Measurements from ENCODE around the gene KBTBD3.
A peak's percentile ranks its signal among the peaks of the same experiment; 100 is the strongest.
"Not testable (repeated sequence)": the region's sequence is repeated elsewhere in the genome, so short reads cannot be mapped to it uniquely, and the experiment has no call there.

Gene KBTBD3

DNA sequence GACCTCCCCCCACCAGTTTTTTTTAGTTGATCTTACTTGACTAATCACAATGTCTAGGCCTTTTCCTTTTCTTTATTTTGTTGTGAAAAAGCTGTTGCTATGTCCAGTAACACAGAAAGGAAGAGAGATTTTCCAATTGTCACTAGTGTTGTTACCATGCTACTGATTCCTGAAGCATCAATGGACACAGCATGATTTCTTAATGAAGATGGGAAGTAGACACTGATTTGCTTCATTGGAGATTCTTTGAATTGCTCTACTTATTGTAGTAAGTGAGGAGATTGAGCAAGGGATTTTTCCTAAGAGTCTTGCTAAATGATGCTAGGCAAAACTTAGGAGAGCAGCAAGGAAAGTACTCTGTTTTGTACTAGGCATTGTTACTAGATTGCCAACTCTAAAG lies 4.9 kb upstream of the KBTBD3 start:
- Histone ChIP-seq H3K4me3 (no peak overlapping the region), H3K9me3 (no peaks in the 10 kb centered on the region), H3K4me1 (peaks cover 9% of the 10 kb centered on the region), H3K27me3 (ENCODE audit: low read depth) (no peaks in the 10 kb centered on the region), H3K36me3 (replicated peaks) (peaks cover 44% of the 10 kb centered on the region)
- in situ Hi-C loops (cut with MboI; ENCODE audit: low sequenced_read_pairs): no loop called here
- DNase-seq (ENCODE audit: low spot score in 2 of 2): no peak

DNA sequence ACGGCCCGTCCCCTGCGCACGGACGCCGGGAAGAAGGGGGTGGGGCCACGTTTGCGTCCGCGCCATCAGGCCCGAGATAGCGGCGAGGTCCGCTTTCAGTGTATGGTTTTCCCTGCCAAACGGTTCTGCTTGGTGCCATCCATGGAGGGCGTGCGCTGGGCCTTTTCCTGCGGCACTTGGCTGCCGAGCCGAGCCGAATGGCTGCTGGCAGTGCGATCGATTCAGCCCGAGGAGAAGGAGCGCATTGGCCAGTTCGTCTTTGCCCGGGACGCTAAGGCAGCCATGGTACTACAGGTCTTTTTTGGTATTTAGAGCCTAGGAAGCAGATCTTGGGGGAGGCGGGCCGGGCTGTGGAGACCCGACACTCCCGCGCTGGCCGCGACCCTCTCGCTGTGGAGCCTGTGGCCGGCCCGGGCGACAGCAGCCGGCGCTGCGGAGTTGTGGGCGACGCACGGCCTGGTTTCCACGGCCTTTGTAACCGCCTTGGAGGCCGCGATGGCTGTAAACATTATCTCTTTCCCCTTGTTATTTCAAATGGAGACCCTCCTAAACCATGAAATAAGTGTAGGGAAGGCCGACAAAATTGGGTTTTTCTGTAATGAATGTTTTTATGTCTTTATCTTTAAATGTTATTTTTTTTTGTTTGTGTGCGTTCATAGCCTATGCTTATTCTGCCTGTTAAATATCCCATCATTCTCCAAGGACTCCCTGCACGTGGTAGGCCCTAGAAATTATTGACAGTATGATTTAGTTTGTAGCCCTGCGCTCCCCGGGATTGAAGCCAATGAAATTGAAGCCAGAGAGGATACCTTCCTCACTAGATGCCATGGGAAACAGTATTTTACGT lies 685 bp upstream of the KBTBD3 start, which contains the start of gene AASDHPPT:
Gene AASDHPPT, plus strand, starts transcription at position 54 of the 847 bp plus-strand sequence. Its CDS starts 49 bp downstream, at position 103.
- H3K27me3 ChIP-seq (ENCODE audit: low read depth): no peaks in the 10 kb centered on the region
- H3K9me3 ChIP-seq: no peaks in the 10 kb centered on the region
- peaks cover 33% of the 10 kb centered on the region for H3K36me3 ChIP-seq (replicated peaks)
- H3K4me1 ChIP-seq: peaks cover 19% of the 10 kb centered on the region
- peak; percentile 39 to 55 for DNase-seq (ENCODE audit: low spot score in 2 of 2)
- in situ Hi-C loops (cut with MboI; ENCODE audit: low sequenced_read_pairs): no loop called here
- H3K4me3 ChIP-seq: peak within 1 kb of the TSS; percentile 89

DNA sequence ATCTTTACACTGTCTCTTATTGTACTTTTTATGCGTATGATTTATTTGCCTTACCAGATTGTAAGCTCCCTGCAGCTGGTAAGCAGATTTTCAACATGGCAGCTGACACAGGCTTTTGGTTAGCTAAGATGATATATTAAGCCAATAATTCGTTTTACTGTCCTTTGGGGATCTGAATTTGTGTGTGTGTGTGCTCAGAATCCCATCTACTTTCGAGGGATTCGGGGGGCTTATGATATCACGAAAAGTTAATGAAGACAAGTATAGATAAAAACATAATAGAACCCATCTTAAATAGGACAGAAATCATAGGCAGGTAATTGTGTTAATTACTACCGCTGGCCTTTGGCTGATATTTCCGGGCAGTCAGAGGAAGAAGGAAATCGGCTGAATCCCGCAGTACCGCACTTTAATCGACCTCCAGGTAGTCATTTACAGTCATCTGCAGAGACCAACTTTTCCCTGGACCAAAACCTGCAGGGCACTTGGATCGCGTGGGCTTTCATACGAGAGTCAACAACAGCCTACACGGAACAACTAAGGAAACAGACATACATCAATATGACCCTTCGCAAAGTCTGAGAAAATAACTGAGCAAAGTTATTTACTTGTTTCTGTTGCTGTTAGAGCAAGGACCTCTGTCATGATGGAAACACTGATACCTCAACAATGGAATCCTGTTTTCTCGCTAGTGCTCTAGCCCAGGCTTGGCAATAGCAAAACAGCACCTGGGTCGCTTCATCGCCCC lies 802 bp downstream of the KBTBD3 start:
- no peak for DNase-seq (ENCODE audit: low spot score in 2 of 2)
- in situ Hi-C loops (cut with MboI; ENCODE audit: low sequenced_read_pairs): no loop called here
- H3K4me3 ChIP-seq: peak overlapping the region; percentile 89

DNA sequence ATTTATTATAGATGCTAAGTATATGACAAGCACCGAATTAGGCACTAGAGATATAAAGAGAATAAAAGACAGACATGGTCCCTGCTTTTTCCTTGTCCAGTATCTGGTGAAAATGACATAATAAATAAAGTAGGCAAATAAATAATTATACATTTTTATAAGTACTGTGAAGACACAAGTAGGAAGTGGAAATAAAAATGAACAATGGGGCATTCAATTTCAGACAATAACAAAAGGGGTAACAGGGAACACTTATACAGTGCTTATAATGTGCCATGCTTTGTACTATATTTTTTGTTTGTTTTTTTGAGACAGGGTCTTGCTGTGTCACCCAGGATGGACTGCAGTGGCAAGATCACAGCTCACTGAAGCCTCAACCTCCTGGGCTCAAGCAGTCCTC lies 4.3 kb downstream of the KBTBD3 start:
- no peaks in the 10 kb centered on the region for H3K27me3 ChIP-seq (ENCODE audit: low read depth)
- H3K36me3 ChIP-seq (replicated peaks): no peaks in the 10 kb centered on the region; the same call in 1 of the 2 replicates
- in situ Hi-C loops (cut with MboI; ENCODE audit: low sequenced_read_pairs): no loop called here
- H3K9me3 ChIP-seq: no peaks in the 10 kb centered on the region
- H3K4me1 ChIP-seq: peaks cover 9% of the 10 kb centered on the region
- DNase-seq (ENCODE audit: low spot score in 2 of 2): no peak
- H3K4me3 ChIP-seq: no peak overlapping the region

More for the DNA sequence above, 802 bp downstream of the KBTBD3 start:
- no peaks in the 10 kb centered on the region for H3K9me3 ChIP-seq
- H3K27me3 ChIP-seq (ENCODE audit: low read depth): no peaks in the 10 kb centered on the region
- H3K36me3 ChIP-seq (replicated peaks): peaks cover 23% of the 10 kb centered on the region
- peaks cover 19% of the 10 kb centered on the region for H3K4me1 ChIP-seq

DNA sequence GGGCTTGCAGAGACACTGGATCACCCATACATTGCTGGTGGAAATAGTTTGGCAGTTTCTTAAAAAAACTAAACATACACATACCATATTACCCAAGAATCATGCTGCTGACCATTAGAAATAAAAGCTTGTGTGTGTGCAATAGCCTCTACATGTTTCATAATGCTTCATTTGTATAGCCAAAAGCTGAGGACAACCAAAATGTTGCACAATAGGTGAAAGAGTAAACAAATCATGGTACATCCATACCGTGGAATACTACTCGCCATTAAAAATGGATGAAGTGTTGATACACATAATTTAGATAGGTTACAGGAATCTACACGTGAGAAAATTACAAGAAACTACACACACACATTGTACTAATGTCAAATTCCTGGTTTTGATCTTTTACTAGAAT lies 6.5 kb downstream of the KBTBD3 start:
- Histone ChIP-seq H3K4me3 (no peak overlapping the region), H3K4me1 (peaks cover 4% of the 10 kb centered on the region), H3K9me3 (no peaks in the 10 kb centered on the region), H3K36me3 (replicated peaks) (no peaks in the 10 kb centered on the region), H3K27me3 (ENCODE audit: low read depth) (no peaks in the 10 kb centered on the region)
- in situ Hi-C loops (cut with MboI; ENCODE audit: low sequenced_read_pairs): no loop called here
- DNase-seq (ENCODE audit: low spot score in 2 of 2): no peak

DNA sequence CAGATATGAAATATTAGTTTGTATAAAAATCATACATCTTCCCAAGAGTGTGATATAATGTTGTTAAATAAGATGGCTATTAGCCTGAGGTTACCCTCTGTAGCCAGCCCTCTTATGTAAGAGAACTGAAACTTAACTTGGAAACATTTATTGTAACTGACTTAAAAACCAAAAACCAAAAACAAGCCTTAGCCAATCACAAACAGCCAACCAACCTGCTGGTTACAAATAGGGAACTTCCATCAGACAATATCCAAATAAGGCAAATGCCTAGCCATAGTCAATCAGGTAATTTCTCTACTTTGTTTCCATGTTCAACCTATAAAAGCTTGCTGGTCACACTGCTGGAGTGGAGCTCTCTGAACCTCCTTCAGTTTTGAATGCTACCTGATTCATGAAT lies 14.1 kb downstream of the KBTBD3 start:
- Histone ChIP-seq H3K27me3 (ENCODE audit: low read depth) (no peaks in the 10 kb centered on the region), H3K36me3 (replicated peaks) (no peaks in the 10 kb centered on the region), H3K4me1 (peaks cover 8% of the 10 kb centered on the region), H3K4me3 (no peak overlapping the region), H3K9me3 (no peaks in the 10 kb centered on the region)
- in situ Hi-C loops (cut with MboI; ENCODE audit: low sequenced_read_pairs): no loop called here
- DNase-seq (ENCODE audit: low spot score in 2 of 2): no peak

DNA sequence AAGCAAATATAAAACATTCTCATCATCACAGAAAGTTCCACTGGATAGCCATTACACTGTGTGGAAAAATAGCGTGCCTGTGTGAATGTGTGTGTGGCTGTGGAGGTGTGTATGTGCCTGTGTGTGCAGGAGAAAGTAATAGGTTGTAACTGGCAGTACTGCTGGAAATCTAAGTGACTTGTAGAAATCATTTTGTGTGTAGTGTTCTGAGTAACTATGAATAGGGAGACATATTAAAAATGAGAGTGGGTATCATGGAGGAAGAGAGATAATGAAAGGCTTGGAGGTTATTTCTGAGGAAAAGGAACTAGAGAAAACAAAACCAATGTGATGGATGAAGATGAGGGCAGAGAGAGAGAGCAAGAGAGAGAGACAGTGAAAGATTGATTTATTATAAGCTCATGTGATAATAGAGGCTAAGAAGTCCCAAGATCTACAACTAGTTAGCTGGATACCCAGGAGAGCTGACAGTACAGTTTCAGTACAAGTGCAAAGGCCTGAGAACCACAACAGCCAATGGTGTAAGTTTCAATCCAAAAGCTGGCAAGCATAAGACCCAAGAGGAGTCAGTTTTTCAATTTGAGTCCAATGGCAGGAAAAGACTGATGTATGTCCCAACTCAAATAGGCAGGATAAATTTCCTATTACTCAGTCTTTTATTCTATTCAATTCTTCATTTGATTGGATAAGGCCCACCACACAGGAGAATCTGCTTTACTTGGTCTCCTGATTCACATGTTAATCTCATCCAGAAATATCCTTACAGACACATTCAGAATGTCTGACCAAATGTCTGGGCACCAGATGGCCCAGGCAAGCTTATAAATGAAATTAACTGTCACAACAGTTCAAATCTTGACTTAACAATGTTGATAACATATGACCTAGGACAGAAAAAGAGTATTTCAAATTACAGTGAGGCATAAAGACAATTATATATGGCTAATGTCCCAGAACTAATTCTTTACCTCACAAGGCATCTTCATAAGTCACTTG lies 14.9 kb downstream of the KBTBD3 start:
- no peak for DNase-seq (ENCODE audit: low spot score in 2 of 2)
- in situ Hi-C loops (cut with MboI; ENCODE audit: low sequenced_read_pairs): no loop called here
- H3K9me3 ChIP-seq: no peaks in the 10 kb centered on the region
- no peaks in the 10 kb centered on the region for H3K36me3 ChIP-seq (replicated peaks)
- H3K4me3 ChIP-seq: no peak overlapping the region
- H3K27me3 ChIP-seq (ENCODE audit: low read depth): no peaks in the 10 kb centered on the region
- H3K4me1 ChIP-seq: peaks cover 8% of the 10 kb centered on the region

DNA sequence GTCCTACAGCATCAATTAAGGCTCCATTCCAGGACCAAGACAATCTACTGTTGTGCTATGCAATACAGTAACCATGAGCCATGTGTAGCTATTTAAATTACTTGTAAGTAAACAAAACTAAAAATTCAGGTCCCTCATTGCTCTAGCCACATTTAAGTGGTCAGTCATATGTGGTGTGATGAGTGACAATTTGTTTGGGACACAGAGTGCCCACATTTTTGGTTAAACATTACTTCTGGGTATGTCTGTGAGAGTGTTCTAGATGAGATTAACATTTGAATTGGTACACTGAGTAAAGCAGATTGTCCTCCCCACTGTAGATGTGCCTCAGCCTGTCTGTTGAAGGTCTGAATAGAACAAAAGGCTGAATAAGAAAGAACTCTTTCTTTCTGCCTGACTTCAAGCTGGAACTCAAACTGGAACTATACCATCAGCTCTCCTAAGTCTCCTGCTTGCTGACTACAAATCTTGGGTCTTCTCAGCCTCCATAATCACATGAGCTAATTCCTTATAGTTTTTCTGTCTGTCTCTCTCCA lies 15.8 kb downstream of the KBTBD3 start:
- H3K4me3 ChIP-seq: no peak overlapping the region
- peaks cover 8% of the 10 kb centered on the region for H3K4me1 ChIP-seq
- DNase-seq (ENCODE audit: low spot score in 2 of 2): peak; percentile 23 to 79
- no peaks in the 10 kb centered on the region for H3K36me3 ChIP-seq (replicated peaks)
- in situ Hi-C loops (cut with MboI; ENCODE audit: low sequenced_read_pairs): no loop called here
- H3K9me3 ChIP-seq: no peaks in the 10 kb centered on the region
- no peaks in the 10 kb centered on the region for H3K27me3 ChIP-seq (ENCODE audit: low read depth)

DNA sequence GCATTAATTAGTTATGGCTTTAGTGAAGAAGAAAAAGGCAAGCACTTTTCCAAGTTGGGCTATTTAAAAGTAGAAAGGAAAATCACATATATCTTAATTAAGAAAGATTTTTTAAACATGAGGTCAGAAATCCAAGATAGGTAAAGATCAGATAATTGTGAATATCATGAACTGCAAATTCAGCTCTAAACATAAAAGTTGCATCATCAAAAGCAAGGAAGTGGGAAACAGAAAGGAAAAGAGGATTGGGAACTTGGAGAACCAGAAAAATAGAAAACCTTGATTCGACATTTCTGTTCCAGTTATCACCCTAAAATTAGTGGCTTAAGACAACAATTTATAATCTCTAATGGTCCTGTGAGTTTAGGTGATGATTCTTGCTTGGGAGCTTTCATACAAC lies 17.5 kb downstream of the KBTBD3 start:
- Histone ChIP-seq H3K27me3 (ENCODE audit: low read depth) (no peaks in the 10 kb centered on the region), H3K9me3 (no peaks in the 10 kb centered on the region), H3K4me3 (no peak overlapping the region), H3K36me3 (replicated peaks) (no peaks in the 10 kb centered on the region), H3K4me1 (peaks cover 8% of the 10 kb centered on the region)
- in situ Hi-C loops (cut with MboI; ENCODE audit: low sequenced_read_pairs): no loop called here
- no peak for DNase-seq (ENCODE audit: low spot score in 2 of 2)

DNA sequence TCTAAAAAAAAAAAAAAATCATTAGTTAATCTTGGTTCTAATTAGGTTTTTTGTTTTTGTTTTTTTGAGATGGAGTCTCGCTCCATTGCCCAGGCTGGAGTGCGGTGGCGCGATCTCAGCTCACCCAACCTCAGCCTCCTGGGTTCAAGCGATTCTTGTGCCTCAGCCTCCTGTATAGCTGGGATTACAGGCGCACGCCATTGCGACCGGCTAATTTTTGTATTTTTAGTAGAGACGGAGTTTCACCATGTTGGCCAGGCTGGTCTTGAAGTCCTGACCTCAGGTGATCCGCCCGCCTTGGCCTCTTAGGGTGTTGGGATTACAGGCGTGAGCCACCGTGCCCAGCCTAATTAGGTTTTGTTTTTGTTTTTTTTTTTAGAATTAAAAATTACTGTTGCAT lies 18.8 kb downstream of the KBTBD3 start:
- H3K4me1 ChIP-seq; H3K36me3 ChIP-seq (replicated peaks); H3K27me3 ChIP-seq (ENCODE audit: low read depth); H3K9me3 ChIP-seq; in situ Hi-C loops (cut with MboI; ENCODE audit: low sequenced_read_pairs); DNase-seq (ENCODE audit: low spot score in 2 of 2); H3K4me3 ChIP-seq: not testable (repeated sequence)

DNA sequence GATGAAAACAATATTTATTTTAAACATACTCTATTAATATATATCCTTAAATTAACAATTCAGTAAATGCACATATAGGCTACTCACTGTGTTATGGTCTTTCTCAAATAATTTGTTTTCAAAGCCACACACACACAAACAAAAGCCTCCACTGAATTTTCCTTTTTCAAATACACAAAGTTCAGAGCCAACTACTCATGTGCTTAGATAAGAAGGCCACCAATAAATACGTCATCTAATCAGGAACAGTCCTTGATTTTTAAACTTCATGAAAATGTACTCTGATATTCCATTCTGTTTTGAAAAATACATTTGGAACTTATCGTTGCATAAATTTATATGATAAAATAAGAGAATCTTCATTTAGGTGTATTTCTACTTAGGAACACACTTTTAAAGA lies 26.0 kb downstream of the KBTBD3 start:
- in situ Hi-C loops (cut with MboI; ENCODE audit: low sequenced_read_pairs): no loop called here
- Histone ChIP-seq H3K4me1 (peaks cover 18% of the 10 kb centered on the region), H3K36me3 (replicated peaks) (no peaks in the 10 kb centered on the region), H3K27me3 (ENCODE audit: low read depth) (no peaks in the 10 kb centered on the region), H3K9me3 (no peaks in the 10 kb centered on the region), H3K4me3 (no peak overlapping the region)
- DNase-seq (ENCODE audit: low spot score in 2 of 2): no peak

DNA sequence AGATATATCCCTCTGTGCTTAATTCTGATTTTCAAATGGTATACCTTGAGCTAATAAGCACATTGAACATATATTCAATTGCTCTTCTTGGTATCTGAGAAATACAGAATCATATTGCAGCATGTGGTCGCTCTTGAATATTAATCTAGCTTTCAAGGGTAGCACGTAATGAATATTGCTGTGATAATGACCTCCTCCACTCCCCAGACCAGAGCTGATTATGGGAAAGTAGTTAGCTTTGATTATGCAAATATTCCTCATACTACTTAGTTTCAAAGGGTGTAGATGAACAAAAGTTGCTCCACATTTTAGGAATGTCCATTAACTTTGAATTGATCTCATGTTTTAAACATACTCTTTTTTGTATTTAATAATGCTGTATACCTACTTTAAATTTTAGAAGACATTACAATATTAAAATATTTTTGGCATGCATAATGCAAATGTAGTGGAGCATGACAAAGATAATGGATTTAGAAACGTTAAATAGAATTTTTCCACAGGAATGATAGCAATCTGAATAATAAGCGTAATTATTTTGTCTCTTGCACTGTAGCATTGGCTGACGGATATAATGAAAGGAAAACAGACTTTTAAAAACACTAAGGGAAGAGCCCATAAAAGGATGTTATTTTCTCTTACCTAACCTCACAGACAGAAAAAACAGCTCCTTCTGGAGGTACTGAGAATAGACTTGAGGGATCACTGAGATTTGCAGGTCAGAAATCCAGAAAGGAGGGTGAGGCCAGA lies 27.2 kb downstream of the KBTBD3 start:
- DNase-seq (ENCODE audit: low spot score in 2 of 2): peak in 1 of 2 experiments; percentile 29
- in situ Hi-C loops (cut with MboI; ENCODE audit: low sequenced_read_pairs): no loop called here
- Histone ChIP-seq H3K36me3 (replicated peaks) (no peaks in the 10 kb centered on the region), H3K27me3 (ENCODE audit: low read depth) (no peaks in the 10 kb centered on the region), H3K9me3 (no peaks in the 10 kb centered on the region), H3K4me1 (peaks cover 18% of the 10 kb centered on the region), H3K4me3 (no peak overlapping the region)

Data from HAP-1 (cell line).